H1 (cell line): ENCODE data around the gene B3GALT6.

Source experiments
- CBX5 ChIP-seq: fragments of 300-800, 300-1000 bp; sonication (generic); IDR thresholded peaks from 2 replicates; pipeline ENCODE4 v1.7.1; 2016; ENCODE audit warnings: antibody characterized with exemption, low read length, low read depth
- CBX8 ChIP-seq: fragments of 300-800, 300-1000 bp; sonication (generic); IDR thresholded peaks from 2 replicates; pipeline ENCODE4 v1.7.1; 2016; ENCODE audit warnings: low read depth, low read length, borderline replicate concordance
- CHD2 ChIP-seq: IDR thresholded peaks from 2 replicates; pipeline ENCODE4 v1.6.1; 2012; ENCODE audit warnings: low read length, improper control_type of control experiment
- EZH2 ChIP-seq: fragments of 200-600 bp; sonication (generic); IDR thresholded peaks from 2 replicates; pipeline ENCODE4 v1.7.1; 2012; ENCODE audit warnings: low read depth, mild to moderate bottlenecking, moderate library complexity, low read length, inconsistent platforms; ENCODE audit not compliant: severe bottlenecking
- GTF2F1 ChIP-seq: IDR thresholded peaks from 2 replicates; pipeline ENCODE4 v1.6.1; 2012; ENCODE audit warnings: low read depth, low read length, improper control_type of control experiment, borderline replicate concordance
- NANOG ChIP-seq: IDR thresholded peaks from 2 replicates; pipeline ENCODE4 v1.6.1; 2011; ENCODE audit warnings: low read length, low read depth, mild to moderate bottlenecking, inconsistent platforms; ENCODE audit not compliant: insufficient read depth, poor library complexity, severe bottlenecking
- PHF8 ChIP-seq: fragments of 200-600 bp; sonication (generic); conservative IDR thresholded peaks from 2 replicates; pipeline ENCODE4 v1.7.1; 2012; ENCODE audit warnings: low read depth, mild to moderate bottlenecking, inconsistent platforms, low read length, moderate library complexity
- POLR2A ChIP-seq, 2 experiments: IDR thresholded peaks; 1 replicate in 1 of 2; 2 replicates in 1 of 2; pipeline ENCODE4 v1.6.1; 2011; ENCODE audit warnings: low read depth in 2 of 2, low read length in 2 of 2, mild to moderate bottlenecking in 2 of 2; ENCODE audit errors: control extremely low read depth in 1 of 2
- POLR2AphosphoS5 ChIP-seq: IDR thresholded peaks from 2 replicates; pipeline ENCODE4 v1.6.1; 2011; ENCODE audit warnings: low read depth, low read length
- TAF1 ChIP-seq: IDR thresholded peaks from 2 replicates; pipeline ENCODE4 v1.6.1; 2011; ENCODE audit warnings: mild to moderate bottlenecking, low read depth, low read length
- TBP ChIP-seq: IDR thresholded peaks from 2 replicates; pipeline ENCODE4 v1.6.1; 2011; ENCODE audit warnings: low read depth, low read length, improper control_type of control experiment
- TF ChIP-seq, protein P1 (sequence below), 3 experiments: IDR thresholded peaks; 1 replicate in 2 of 3; 2 replicates in 1 of 3; pipeline versions ENCODE4 v1.5.1 to v1.6.1; 2011; ENCODE audit warnings: low read length in 3 of 3, mild to moderate bottlenecking in 3 of 3, inconsistent platforms in 2 of 3, low read depth in 1 of 3, moderate library complexity in 1 of 3; ENCODE audit not compliant: insufficient read depth in 1 of 3; ENCODE audit errors: control extremely low read depth in 1 of 3
- TF ChIP-seq, protein P2 (sequence below): IDR thresholded peaks from 2 replicates; pipeline ENCODE4 v1.6.1; 2011; ENCODE audit warnings: low read length, improper control_type of control experiment

DNA sequence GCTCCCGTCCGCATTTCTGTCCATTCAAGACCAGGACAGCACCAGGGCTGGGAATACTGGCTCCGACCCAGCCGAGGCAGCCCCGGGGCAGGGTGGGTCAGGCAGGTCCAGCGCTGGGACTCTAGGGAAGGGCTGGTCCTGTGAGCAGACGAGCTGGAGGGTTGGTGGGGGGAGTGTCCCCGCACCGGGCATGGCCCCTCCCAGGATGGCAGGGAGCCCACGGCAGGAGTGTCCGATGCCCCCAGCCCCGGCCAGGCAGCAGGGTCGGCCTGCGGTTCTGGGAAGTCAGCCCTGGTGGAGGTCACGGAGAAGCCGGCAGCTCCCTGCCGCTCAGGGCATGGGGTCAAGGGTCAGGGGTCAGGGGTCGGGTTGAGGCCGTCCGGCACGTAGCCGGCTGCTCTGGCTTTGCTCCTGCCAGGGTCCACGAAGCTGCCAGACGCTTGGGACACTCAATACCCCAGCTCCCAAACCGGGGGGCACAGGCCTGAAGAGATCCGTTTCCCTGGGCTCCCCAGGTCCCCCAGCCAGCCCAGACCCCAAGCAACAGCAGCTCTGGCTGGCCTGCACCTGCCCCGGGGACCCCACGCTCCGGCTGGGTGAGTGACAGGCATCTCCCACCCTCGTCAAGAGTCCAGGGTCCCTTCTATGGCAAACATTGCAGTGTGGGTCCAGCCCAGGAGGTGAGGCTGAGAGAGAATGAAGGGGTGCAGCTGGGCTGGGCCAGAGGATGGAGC, 7.7 kb downstream of the B3GALT6 start:
- TF ChIP-seq TAF1 (no peak), POLR2A (IDR thresholded peaks at IDR 0.05; ENCODE audit: control extremely low read depth in 1 of 2, low read depth in 2 of 2, low read length in 2 of 2) (0 out of 3 replicates have a peak, but pooled peaks of 1 of the 2 experiments have one; percentile 37), PHF8 (no peak), CHD2 (no peak), POLR2AphosphoS5 (no peak), CBX8 (no peak), GTF2F1 (no peak), EZH2 (no peak), CBX5 (no peak), NANOG (no peak), TBP (no peak)
- TF ChIP-seq, protein P1, sequence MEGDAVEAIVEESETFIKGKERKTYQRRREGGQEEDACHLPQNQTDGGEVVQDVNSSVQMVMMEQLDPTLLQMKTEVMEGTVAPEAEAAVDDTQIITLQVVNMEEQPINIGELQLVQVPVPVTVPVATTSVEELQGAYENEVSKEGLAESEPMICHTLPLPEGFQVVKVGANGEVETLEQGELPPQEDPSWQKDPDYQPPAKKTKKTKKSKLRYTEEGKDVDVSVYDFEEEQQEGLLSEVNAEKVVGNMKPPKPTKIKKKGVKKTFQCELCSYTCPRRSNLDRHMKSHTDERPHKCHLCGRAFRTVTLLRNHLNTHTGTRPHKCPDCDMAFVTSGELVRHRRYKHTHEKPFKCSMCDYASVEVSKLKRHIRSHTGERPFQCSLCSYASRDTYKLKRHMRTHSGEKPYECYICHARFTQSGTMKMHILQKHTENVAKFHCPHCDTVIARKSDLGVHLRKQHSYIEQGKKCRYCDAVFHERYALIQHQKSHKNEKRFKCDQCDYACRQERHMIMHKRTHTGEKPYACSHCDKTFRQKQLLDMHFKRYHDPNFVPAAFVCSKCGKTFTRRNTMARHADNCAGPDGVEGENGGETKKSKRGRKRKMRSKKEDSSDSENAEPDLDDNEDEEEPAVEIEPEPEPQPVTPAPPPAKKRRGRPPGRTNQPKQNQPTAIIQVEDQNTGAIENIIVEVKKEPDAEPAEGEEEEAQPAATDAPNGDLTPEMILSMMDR (IDR thresholded peaks at IDR 0.05; ENCODE audit: control extremely low read depth in 1 of 3, insufficient read depth in 1 of 3, low read depth in 1 of 3, low read length in 3 of 3), result no peak
- TF ChIP-seq, protein P2, sequence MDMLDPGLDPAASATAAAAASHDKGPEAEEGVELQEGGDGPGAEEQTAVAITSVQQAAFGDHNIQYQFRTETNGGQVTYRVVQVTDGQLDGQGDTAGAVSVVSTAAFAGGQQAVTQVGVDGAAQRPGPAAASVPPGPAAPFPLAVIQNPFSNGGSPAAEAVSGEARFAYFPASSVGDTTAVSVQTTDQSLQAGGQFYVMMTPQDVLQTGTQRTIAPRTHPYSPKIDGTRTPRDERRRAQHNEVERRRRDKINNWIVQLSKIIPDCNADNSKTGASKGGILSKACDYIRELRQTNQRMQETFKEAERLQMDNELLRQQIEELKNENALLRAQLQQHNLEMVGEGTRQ, result no peak
